Lower lobe of right lung (tissue), 2 donors: ENCODE data around the gene ZNF629. TPM values are rescaled to one million over a fixed set of nuclear protein-coding genes. Genes with fewer than 3 reads are reported as not detected.

Experiments used
- ATAC-seq, 2 donors: fragments of 200-7000 bp; cut with Tn5 transposase; one replicate each; pipeline ENCODE4 v1.9.1; 2020 to 2022; ENCODE audit warnings: mild to moderate bottlenecking in 2 of 2, moderate library complexity in 2 of 2
- DNase-seq: peaks from one replicate; pipeline ENCODE4 v3.0.0-alpha.2; 2020
- H3K27ac ChIP-seq: fragments of 200-600 bp; one replicate; pipeline ENCODE4 v1.8.0; 2022
- H3K27me3 ChIP-seq: fragments of 200-600 bp; one replicate; pipeline ENCODE4 v1.8.0; 2022; ENCODE audit warnings: low read depth
- H3K36me3 ChIP-seq: fragments of 200-600 bp; one replicate; pipeline ENCODE4 v1.8.0; 2022; ENCODE audit warnings: mild to moderate bottlenecking
- H3K4me1 ChIP-seq: fragments of 200-600 bp; one replicate; pipeline ENCODE4 v1.8.0; 2022
- H3K4me3 ChIP-seq: fragments of 200-600 bp; one replicate; pipeline ENCODE4 v1.8.0; 2022; ENCODE audit warnings: mild to moderate bottlenecking
- H3K9me3 ChIP-seq: fragments of 200-600 bp; one replicate; pipeline ENCODE4 v1.8.0; 2022
- CTCF ChIP-seq: fragments of 200-600 bp; IDR thresholded peaks from one replicate; pipeline ENCODE4 v1.8.0; 2022; ENCODE audit warnings: antibody characterized with exemption, mild to moderate bottlenecking
- intact Hi-C: fragments of 100-400 bp; cut with DNase I; formaldehyde crosslinking; loops from one replicate; pipeline ENCODE4 v1.11.0; 2022
- total RNA-seq: library from RNA; stranded (reverse); fragmentation: NEBNext Ultra II Directional; extraction: Animal tissue kit (Norgen Biotek cat#: 25700); gene quantifications from one replicate; pipeline ENCODE4 v1.2.1, GENCODE V29; 2021
- donor health status: DM: no; HTN: yes; CAD: no; lungs with severe emphysema.

ZNF629 gene
- total RNA-seq, 1 donor from 2014 or later, result 11.9 TPM

- peak within 1 kb of the TSS; percentile 79 for H3K4me3 ChIP-seq
- intact Hi-C loops, result no loop called here
- peak; percentile 97 to 98 for ATAC-seq
- H3K27me3 ChIP-seq, result no peaks in the 10 kb centered on the region
- peaks cover 27% of the 10 kb centered on the region for H3K4me1 ChIP-seq
- peak within 1 kb of the TSS; percentile 88 for H3K27ac ChIP-seq
- peaks cover 52% of the 10 kb centered on the region for H3K36me3 ChIP-seq
- no peak for TF ChIP-seq CTCF
- DNase-seq, result peak; percentile 95
- no peaks in the 10 kb centered on the region for H3K9me3 ChIP-seq
Observed at GRCh38 chr16:30761928-30762902, 24.8 kb downstream of the ZNF629 start, which contains the start of the genes CFAP119 and RNF40. Gene CFAP119 (minus strand): TSS chr16:30762062. CDS start chr16:30761748, 314 bp downstream. Gene RNF40 (plus strand): TSS chr16:30762322. CDS start chr16:30762546, 224 bp downstream.

DNA sequence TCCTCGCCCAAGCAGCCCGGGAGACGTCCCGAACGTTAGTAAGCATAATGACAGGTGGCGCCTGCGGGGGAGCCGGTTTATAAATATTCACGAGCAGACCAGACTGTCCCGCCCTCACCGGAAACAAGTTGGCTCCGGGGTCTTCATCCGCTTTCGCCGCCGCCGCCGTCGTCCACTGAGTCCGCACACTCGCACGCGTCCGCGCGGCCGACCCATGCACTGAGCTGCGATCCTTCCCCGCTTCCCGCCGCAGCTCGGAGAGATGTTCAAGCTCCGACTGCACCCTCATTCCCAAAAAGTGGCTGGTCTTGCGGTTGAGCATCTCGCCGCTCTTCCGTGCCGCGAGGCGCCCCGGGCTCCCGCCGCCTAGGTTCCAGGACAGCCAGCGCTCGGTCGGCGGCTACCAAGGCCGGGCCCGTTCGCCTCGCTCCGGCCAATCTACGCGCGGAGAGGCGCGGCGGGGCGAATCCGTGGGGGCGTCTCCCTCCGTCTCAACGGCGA lies 25.5 kb downstream of the ZNF629 start:
- Histone ChIP-seq H3K9me3 (no peaks in the 10 kb centered on the region), H3K4me3 (peak overlapping the region; percentile 79), H3K4me1 (peaks cover 27% of the 10 kb centered on the region), H3K36me3 (peaks cover 52% of the 10 kb centered on the region), H3K27me3 (no peaks in the 10 kb centered on the region), H3K27ac (peak overlapping the region; percentile 88)
- DNase-seq, result no peak
- intact Hi-C loops, result no loop called here
- ATAC-seq, result peak; percentile 52 to 57
- no peak for TF ChIP-seq CTCF

DNA sequence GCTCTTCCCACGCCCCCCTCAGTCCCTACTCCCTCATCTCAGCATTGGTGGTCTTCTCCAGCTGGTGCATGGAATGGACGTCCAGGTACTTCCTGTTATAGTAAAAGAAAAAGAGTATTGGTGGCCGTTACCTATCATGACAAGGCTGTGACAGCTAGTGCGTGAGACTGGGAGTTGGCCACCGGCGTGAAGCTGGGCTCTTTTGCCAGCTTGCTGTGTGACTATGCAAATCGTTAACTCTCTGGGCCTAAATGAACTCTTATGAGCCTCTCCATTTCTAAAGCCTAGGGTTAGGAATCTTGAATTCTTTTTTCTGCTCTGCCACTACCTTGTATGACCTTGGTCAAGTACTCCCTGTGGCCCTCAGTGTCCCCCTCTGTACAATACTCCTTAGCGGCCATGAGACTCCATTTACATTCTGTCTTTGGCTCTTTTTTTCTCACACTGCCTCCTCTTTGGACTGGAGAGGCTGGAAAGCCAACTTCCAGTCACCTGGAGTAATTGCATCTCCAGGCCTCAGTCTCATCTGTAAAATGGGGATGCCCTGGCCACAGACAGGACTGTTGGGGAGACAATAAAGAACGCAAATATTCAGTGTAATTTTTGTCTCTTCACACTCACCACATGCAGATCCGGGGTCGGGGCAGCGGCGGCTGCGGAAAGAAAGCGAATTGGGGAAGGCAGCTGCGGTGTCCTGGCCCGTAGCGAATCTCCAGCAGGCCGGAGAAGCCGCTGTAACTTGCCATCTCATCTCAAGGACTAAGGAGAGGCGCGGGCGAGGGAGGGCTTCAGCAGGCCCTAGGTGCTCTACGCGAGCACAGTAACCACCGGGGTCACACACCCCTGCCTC lies 26.2 kb downstream of the ZNF629 start:
- DNase-seq (no peak), ATAC-seq (no peak)
- peak overlapping the region; percentile 88 for H3K27ac ChIP-seq
- no peaks in the 10 kb centered on the region for H3K27me3 ChIP-seq
- peaks cover 52% of the 10 kb centered on the region for H3K36me3 ChIP-seq
- TF ChIP-seq CTCF, result no peak
- H3K4me3 ChIP-seq, result peak overlapping the region; percentile 79
- intact Hi-C loops, result no loop called here
- H3K9me3 ChIP-seq, result no peaks in the 10 kb centered on the region
- H3K4me1 ChIP-seq, result peaks cover 27% of the 10 kb centered on the region

DNA sequence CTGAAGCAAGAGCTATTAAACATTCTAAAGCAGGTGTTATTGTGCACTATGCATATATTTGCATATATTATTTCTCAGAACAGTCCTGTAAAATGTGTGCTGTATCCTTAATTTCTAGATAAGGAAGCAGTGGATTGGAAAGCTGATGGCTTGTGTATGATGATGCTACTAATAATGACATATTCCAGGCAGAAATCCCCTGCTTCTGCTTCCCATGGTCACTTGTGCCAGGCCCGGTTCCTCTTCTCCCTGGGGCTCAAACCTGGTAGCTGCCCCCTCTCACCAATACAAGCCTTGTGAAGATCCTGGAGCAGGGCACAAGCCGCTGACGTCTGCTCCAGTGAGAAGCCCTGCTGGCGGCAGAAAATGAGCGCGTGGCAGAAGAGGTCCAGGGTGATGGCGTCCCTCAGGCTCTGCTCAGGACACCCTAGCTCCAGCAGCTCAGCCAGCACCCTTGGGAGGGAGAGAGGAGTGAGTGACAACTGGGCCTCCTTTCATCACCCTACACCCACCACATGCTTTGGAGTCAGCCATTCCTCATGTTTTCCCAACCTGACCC lies 26.9 kb downstream of the ZNF629 start:
- ATAC-seq, result no peak
- DNase-seq, result no peak
- H3K4me3 ChIP-seq, result no peak overlapping the region
- H3K27ac ChIP-seq, result no peak overlapping the region
- H3K4me1 ChIP-seq, result peaks cover 27% of the 10 kb centered on the region
- TF ChIP-seq CTCF, result no peak
- intact Hi-C loops, result no loop called here
- peaks cover 52% of the 10 kb centered on the region for H3K36me3 ChIP-seq
- H3K27me3 ChIP-seq, result no peaks in the 10 kb centered on the region
- no peaks in the 10 kb centered on the region for H3K9me3 ChIP-seq

DNA sequence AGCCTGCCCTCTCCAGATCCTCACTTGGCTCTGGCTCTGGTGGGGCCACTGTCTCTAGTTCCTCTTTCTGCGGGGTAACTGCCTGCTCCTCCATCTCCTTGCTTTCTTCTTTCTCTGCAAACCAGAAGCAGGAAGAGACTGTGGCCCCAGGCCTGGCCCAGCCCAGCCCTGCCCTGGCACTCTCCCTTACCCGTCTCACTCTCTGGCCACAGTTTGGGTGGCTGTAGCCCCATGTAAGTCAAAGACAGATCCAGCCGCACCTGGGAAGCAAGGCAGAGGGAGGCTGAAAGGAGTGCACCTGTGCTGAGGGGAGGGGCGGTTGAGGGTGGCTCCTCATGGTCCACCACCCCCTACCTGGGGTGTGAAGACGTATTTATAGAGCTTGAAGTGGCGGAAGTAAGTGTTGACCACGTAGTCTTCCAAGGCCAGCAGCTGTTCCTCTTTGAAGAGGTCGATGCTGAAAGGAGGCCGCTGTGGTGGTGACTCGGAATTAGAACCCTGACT lies 28.0 kb downstream of the ZNF629 start:
- Histone ChIP-seq H3K36me3 (peaks cover 52% of the 10 kb centered on the region), H3K27me3 (no peaks in the 10 kb centered on the region), H3K4me1 (peaks cover 25% of the 10 kb centered on the region), H3K9me3 (no peaks in the 10 kb centered on the region), H3K27ac (peak overlapping the region; percentile 64), H3K4me3 (no peak overlapping the region)
- intact Hi-C loops, result no loop called here
- DNase-seq (no peak), ATAC-seq (no peak)
- TF ChIP-seq CTCF, result no peak
